Ascending aorta (tissue), 2 donors: Measurements from ENCODE around the gene ADAMTSL2. TPM values are rescaled to one million over a fixed set of nuclear protein-coding genes. Genes with fewer than 3 reads are reported as not detected.

Source experiments
- DNase-seq, 2 donors: peaks; one replicate each; pipeline ENCODE4 v3.0.0-alpha.2; 2019; ENCODE audit warnings: low spot score in 2 of 2
- H3K27ac ChIP-seq, 2 donors: fragments of 200-600 bp; sonication (generic); one replicate each; pipeline ENCODE4 v1.5.1; 2016 to 2017; ENCODE audit warnings: mild to moderate bottlenecking in 1 of 2
- H3K27me3 ChIP-seq: fragments of 200-600 bp; sonication (generic); one replicate; pipeline ENCODE4 v1.5.1; 2017
- H3K36me3 ChIP-seq, 2 donors: fragments of 200-600 bp; sonication (generic); one replicate each; pipeline ENCODE4 v1.5.1; 2016
- H3K4me1 ChIP-seq, 2 donors: fragments of 200-600 bp; sonication (generic); one replicate each; pipeline ENCODE4 v1.5.1; 2016 to 2017; ENCODE audit warnings: mild to moderate bottlenecking in 1 of 2
- H3K4me3 ChIP-seq, 2 donors: fragments of 200-600 bp; sonication (generic); one replicate each; pipeline ENCODE4 v1.5.1; 2016 to 2017; ENCODE audit warnings: mild to moderate bottlenecking in 1 of 2
- H3K9me3 ChIP-seq, 2 donors: fragments of 200-600 bp; sonication (generic); one replicate each; pipeline ENCODE4 v1.5.1; 2016
- CTCF ChIP-seq, 3 experiments: fragments of 200-600 bp in 2 of 3; fragments of 450-650 bp in 1 of 3; sonication (generic) in 2 of 3; IDR thresholded peaks; one replicate each; pipeline ENCODE4 v1.5.1; 2016 to 2019; ENCODE audit warnings: antibody characterized with exemption in 3 of 3, mild to moderate bottlenecking in 1 of 3, moderate library complexity in 1 of 3
- intact Hi-C: fragments of 100-400 bp; cut with DNase I; formaldehyde crosslinking; loops from one replicate; pipeline ENCODE4 v1.15.1; 2023
- total RNA-seq: library from RNA; depleted of rRNA; stranded (reverse); fragments of >200 nt; gene quantifications from one replicate; pipeline ENCODE4 v1.1.0, GENCODE V29; 2016

The ADAMTSL2 gene
- total RNA-seq, 1 donor from 2014 or later: 3.4 TPM

GRCh38 chr9:133584167-133584558 is 49.7 kb downstream of the ADAMTSL2 start:
- no peak overlapping the region for H3K27ac ChIP-seq

GRCh38 chr9:133584559-133585476 is 50.3 kb downstream of the ADAMTSL2 start:
- H3K4me1 ChIP-seq: peaks cover 3 to 8% of the 10 kb centered on the region in 2 donors
- H3K4me3 ChIP-seq: peak overlapping the region in 1 of 2 donors; percentile 5
- no peak for DNase-seq
- no peaks in the 10 kb centered on the region for H3K36me3 ChIP-seq
- H3K9me3 ChIP-seq: no peaks in the 10 kb centered on the region
- H3K27ac ChIP-seq: no peak overlapping the region
- TF ChIP-seq CTCF (IDR thresholded peaks at IDR 0.05): no peak
- intact Hi-C loops: no loop called here
- H3K27me3 ChIP-seq: peaks cover 7% of the 10 kb centered on the region

More at GRCh38 chr9:133584167-133584558, 49.7 kb downstream of the ADAMTSL2 start:
- no peak overlapping the region for H3K4me3 ChIP-seq
- no peaks in the 10 kb centered on the region for H3K36me3 ChIP-seq
- peaks cover 3 to 8% of the 10 kb centered on the region in 2 donors for H3K4me1 ChIP-seq
- H3K27me3 ChIP-seq: peaks cover 7% of the 10 kb centered on the region
- H3K9me3 ChIP-seq: no peaks in the 10 kb centered on the region
- no peak for DNase-seq
- intact Hi-C loops: no loop called here
- no peak for TF ChIP-seq CTCF (IDR thresholded peaks at IDR 0.05)

- DNase-seq: no peak
- no peaks in the 10 kb centered on the region for H3K36me3 ChIP-seq
- peaks cover 7% of the 10 kb centered on the region for H3K27me3 ChIP-seq
- no peak for TF ChIP-seq CTCF (IDR thresholded peaks at IDR 0.05)
- H3K9me3 ChIP-seq: no peaks in the 10 kb centered on the region
- peaks cover 3 to 8% of the 10 kb centered on the region in 2 donors for H3K4me1 ChIP-seq
- H3K4me3 ChIP-seq: no peak overlapping the region
- no peak overlapping the region for H3K27ac ChIP-seq
- intact Hi-C loops: no loop called here
These were observed 51.2 kb downstream of the ADAMTSL2 start for GRCh38 chr9:133585481-133586351.

- intact Hi-C loops: no loop called here
- H3K9me3 ChIP-seq: no peaks in the 10 kb centered on the region
- peaks cover 3 to 8% of the 10 kb centered on the region in 2 donors for H3K4me1 ChIP-seq
- peaks cover 7% of the 10 kb centered on the region for H3K27me3 ChIP-seq
- H3K36me3 ChIP-seq: no peaks in the 10 kb centered on the region
- H3K27ac ChIP-seq: no peak overlapping the region
- no peak for TF ChIP-seq CTCF (IDR thresholded peaks at IDR 0.05)
- no peak overlapping the region for H3K4me3 ChIP-seq
- no peak for DNase-seq
These were observed 52.5 kb downstream of the ADAMTSL2 start for GRCh38 chr9:133587051-133587450.

- H3K9me3 ChIP-seq: no peaks in the 10 kb centered on the region
- intact Hi-C loops: no loop called here
- H3K27ac ChIP-seq: no peak overlapping the region
- DNase-seq: no peak
- peaks cover 7% of the 10 kb centered on the region for H3K27me3 ChIP-seq
- no peak overlapping the region for H3K4me3 ChIP-seq
- no peak for TF ChIP-seq CTCF (IDR thresholded peaks at IDR 0.05)
- peaks cover 3 to 8% of the 10 kb centered on the region in 2 donors for H3K4me1 ChIP-seq
- H3K36me3 ChIP-seq: no peaks in the 10 kb centered on the region
These were observed 53.0 kb downstream of the ADAMTSL2 start for GRCh38 chr9:133587466-133587865.
